CD4-positive, alpha-beta T cell (primary cell): Measurements from ENCODE around the gene OR51L1. TPM values are rescaled to one million over a fixed set of nuclear protein-coding genes. Genes with fewer than 3 reads are reported as not detected.

Source experiments
- ATAC-seq: fragments of 200-7000 bp; cut with Tn5 transposase; one replicate; pipeline ENCODE4 v1.10.0; 2022; ENCODE audit warnings: mild to moderate bottlenecking; ENCODE audit not compliant: poor library complexity
- CTCF ChIA-PET: fragments of 350-600 bp; sonication (Branson Sonifier 250); formaldehyde crosslinking; loops from one replicate; lab custom pipeline; 2021; ENCODE audit warnings: antibody characterized with exemption, inconsistent platforms; lab: Charles Lee
- POLR2A ChIA-PET: fragments of 350-600 bp; sonication (Branson Sonifier 250); formaldehyde crosslinking; loops from one replicate; lab custom pipeline; 2021; ENCODE audit warnings: antibody characterized with exemption, inconsistent platforms; lab: Charles Lee
- DNase-seq, 14 experiments: peaks; one replicate each; pipeline ENCODE4 v3.0.0-alpha.2; 2013 to 2020; ENCODE audit warnings: mixed read lengths in 2 of 14
- H3K27ac ChIP-seq, 2 donors: one replicate each; pipeline versions ENCODE4 v1.5.1 to v1.7.0; 2013; ENCODE audit warnings: low read length in 2 of 2, low read depth in 1 of 2, mild to moderate bottlenecking in 1 of 2
- H3K27me3 ChIP-seq, 2 experiments: 1 replicate in 1 of 2; 2 replicates in 1 of 2; pipeline versions ENCODE4 v1.6.1 to v1.7.0; 2013; ENCODE audit warnings: low read length in 2 of 2, control low read depth in 1 of 2, mild to moderate bottlenecking in 1 of 2, moderate library complexity in 1 of 2; ENCODE audit not compliant: insufficient read depth in 2 of 2, control insufficient read depth in 1 of 2
- H3K36me3 ChIP-seq: one replicate; pipeline ENCODE4 v1.6.1; 2013; ENCODE audit warnings: low read length, control low read depth; ENCODE audit not compliant: insufficient read depth
- H3K4me1 ChIP-seq: one replicate; pipeline ENCODE4 v1.6.1; 2013; ENCODE audit warnings: low read length, control low read depth; ENCODE audit not compliant: insufficient read depth
- H3K4me3 ChIP-seq: one replicate; pipeline ENCODE4 v1.5.1; 2013; ENCODE audit warnings: mild to moderate bottlenecking, low read length, moderate library complexity
- H3K9me3 ChIP-seq, 2 experiments: 1 replicate in 1 of 2; 2 replicates in 1 of 2; pipeline versions ENCODE4 v1.6.1 to v1.7.0; 2013; ENCODE audit warnings: low read length in 2 of 2, mild to moderate bottlenecking in 2 of 2, control low read depth in 1 of 2, moderate library complexity in 1 of 2; ENCODE audit not compliant: control insufficient read depth in 1 of 2, insufficient read depth in 1 of 2
- H3K27ac Mint-ChIP-seq: one replicate; pipeline ENCODE4 v1.8.0; 2020; ENCODE audit warnings: mixed read lengths
- H3K27me3 Mint-ChIP-seq: one replicate; pipeline ENCODE4 v1.8.0; 2021; ENCODE audit warnings: mixed read lengths
- H3K36me3 Mint-ChIP-seq: one replicate; pipeline ENCODE4 v1.8.0; 2021; ENCODE audit warnings: low read depth, mixed read lengths
- H3K4me1 Mint-ChIP-seq: one replicate; pipeline ENCODE4 v1.8.0; 2021; ENCODE audit warnings: low read depth, mixed read lengths
- H3K4me3 Mint-ChIP-seq: one replicate; pipeline ENCODE4 v1.8.0; 2020; ENCODE audit warnings: mild to moderate bottlenecking, mixed read lengths
- H3K9me3 Mint-ChIP-seq: one replicate; pipeline ENCODE4 v1.8.0; 2020; ENCODE audit warnings: mixed read lengths
- CTCF ChIP-seq: fragments of 200-600 bp; IDR thresholded peaks from one replicate; pipeline ENCODE4 v1.8.0; 2022; ENCODE audit warnings: antibody characterized with exemption, mild to moderate bottlenecking
- intact Hi-C, 2 experiments: fragments of 100-400 bp; cut with DNase I in 1 of 2; cut with micrococcal nuclease in 1 of 2; formaldehyde crosslinking; loops; one replicate each; pipeline versions ENCODE4 v1.15.1 to v1.9.0; 2023 to 2025; cut with DNase I, micrococcal nuclease
- total RNA-seq, 174 experiments: library from RNA in 2 of 174; stranded (reverse) in 2 of 174; gene quantifications; one replicate each; pipeline ENCODE4 v1.2.3 and lab custom pipeline; 2021 to 2026

Gene OR51L1
- total RNA-seq, 2 experiments from 2014 or later = not detected

DNA sequence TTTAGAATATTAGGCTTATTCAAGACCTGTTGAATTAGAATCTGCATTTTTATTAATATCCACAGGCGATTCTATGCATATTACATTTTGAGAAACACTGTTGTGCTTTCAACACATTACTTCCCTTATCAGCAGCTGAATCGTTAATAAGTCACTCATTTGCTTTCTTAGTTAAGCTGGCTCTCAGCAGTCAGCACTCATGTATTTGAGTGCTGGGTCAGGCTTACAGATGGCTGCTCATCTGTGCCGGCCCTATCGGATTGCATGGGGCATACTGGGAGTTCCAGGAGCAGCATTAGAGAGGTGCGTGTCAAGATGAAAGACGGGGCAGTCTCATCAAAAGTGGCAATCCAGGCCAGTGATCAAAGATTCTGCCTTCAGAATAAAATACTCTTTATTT is 10.8 kb upstream of the OR51L1 start:
- Histone ChIP-seq H3K27me3 (no peaks in the 10 kb centered on the region), H3K27ac (no peak overlapping the region), H3K4me1 (no peaks in the 10 kb centered on the region), H3K9me3 (no peaks in the 10 kb centered on the region), H3K36me3 (no peaks in the 10 kb centered on the region), H3K4me3 (no peak overlapping the region)
- no peak for TF ChIP-seq CTCF
- ATAC-seq = no peak
- DNase-seq = no peak
- ChIA-PET CTCF (interaction anchor here (0.7 kb wide), 1 partner anchor 17 kb away, joined by 3 read pairs; no protein-coding TSS in a partner anchor), POLR2A (no interaction called here)
- Mint-ChIP-seq H3K27ac (no peak overlapping the region), H3K4me3 (no peak overlapping the region), H3K4me1 (no peaks in the 10 kb centered on the region), H3K27me3 (no peaks in the 10 kb centered on the region), H3K9me3 (no peaks in the 10 kb centered on the region), H3K36me3 (no peaks in the 10 kb centered on the region)
- intact Hi-C loops = no loop called here

- Histone ChIP-seq H3K4me1 (no peaks in the 10 kb centered on the region), H3K36me3 (no peaks in the 10 kb centered on the region), H3K4me3 (no peak overlapping the region), H3K9me3 (no peaks in the 10 kb centered on the region), H3K27ac (no peak overlapping the region), H3K27me3 (no peaks in the 10 kb centered on the region)
- no peaks in the 10 kb centered on the region for H3K36me3 Mint-ChIP-seq
- TF ChIP-seq CTCF = no peak
- H3K9me3 Mint-ChIP-seq = no peaks in the 10 kb centered on the region
- no peak overlapping the region for H3K27ac Mint-ChIP-seq
- POLR2A ChIA-PET = no interaction called here
- no peak for DNase-seq
- intact Hi-C loops = no loop called here
- CTCF ChIA-PET = no interaction called here
- H3K4me1 Mint-ChIP-seq = no peaks in the 10 kb centered on the region
- no peaks in the 10 kb centered on the region for H3K27me3 Mint-ChIP-seq
- H3K4me3 Mint-ChIP-seq = no peak overlapping the region
- ATAC-seq = no peak
Measured at GRCh38 chr11:4991060-4991459, 3.6 kb upstream of the OR51L1 start.

DNA sequence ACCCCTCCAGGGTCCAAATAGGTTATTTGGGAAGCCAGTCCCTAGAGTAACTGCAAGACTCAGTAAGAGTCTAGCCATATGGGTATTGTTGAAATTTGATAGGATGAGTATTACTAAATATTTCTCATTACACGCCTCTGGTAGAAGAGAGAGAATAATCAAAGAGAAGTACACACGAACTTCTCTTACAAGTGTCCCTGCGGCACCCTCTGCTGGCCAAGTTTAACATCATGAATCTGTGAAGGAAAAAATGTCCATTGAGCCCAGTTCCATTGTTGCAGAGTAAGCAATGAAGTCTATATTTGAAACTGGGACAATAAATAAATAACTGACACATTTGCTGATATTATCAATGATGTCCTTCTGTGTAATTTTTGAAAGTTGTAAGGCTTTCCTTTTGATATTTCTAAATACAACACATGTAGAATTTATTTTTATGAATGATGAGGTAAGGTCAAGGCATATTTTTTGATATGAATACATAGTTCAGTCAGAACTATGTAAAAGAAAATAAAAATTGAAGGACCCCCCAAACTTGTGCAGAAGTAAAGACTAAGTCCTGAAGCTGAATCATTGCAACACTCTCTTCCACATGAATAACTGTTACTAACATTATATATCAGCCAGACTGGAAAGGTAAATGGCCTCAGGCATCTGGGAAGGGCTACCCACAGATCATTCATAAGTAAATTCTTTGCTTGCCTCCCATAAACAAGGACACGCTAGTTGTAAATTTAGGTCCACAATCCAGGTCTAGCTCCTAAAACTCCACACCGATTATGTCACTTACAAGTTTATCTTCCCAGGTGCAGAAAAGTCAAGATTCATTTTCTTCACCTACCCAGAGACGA is 10.0 kb downstream of the OR51L1 start:
- no peak for ATAC-seq
- Mint-ChIP-seq H3K4me1 (no peaks in the 10 kb centered on the region), H3K27ac (no peak overlapping the region), H3K9me3 (no peaks in the 10 kb centered on the region), H3K27me3 (peaks cover 18% of the 10 kb centered on the region), H3K36me3 (no peaks in the 10 kb centered on the region), H3K4me3 (no peak overlapping the region)
- H3K36me3 ChIP-seq = no peaks in the 10 kb centered on the region
- no peaks in the 10 kb centered on the region for H3K27me3 ChIP-seq
- no peak overlapping the region for H3K27ac ChIP-seq
- peak in 3 of 14 experiments; percentile 1 to 10 (median 8) for DNase-seq
- H3K9me3 ChIP-seq = no peaks in the 10 kb centered on the region
- H3K4me1 ChIP-seq = no peaks in the 10 kb centered on the region
- intact Hi-C loops = loop anchor here in 1 of 2 experiments (5.0 kb wide), 1 partner anchor 817 kb away; no protein-coding TSS in a partner anchor
- ChIA-PET CTCF (no interaction called here), POLR2A (no interaction called here)
- no peak for TF ChIP-seq CTCF
- H3K4me3 ChIP-seq = no peak overlapping the region
